ENCODE data around the gene APP.
"Not testable (repeated sequence)": the region's sequence is repeated elsewhere in the genome, so short reads cannot be mapped to it uniquely, and the experiment has no call there.

APP gene

DNA sequence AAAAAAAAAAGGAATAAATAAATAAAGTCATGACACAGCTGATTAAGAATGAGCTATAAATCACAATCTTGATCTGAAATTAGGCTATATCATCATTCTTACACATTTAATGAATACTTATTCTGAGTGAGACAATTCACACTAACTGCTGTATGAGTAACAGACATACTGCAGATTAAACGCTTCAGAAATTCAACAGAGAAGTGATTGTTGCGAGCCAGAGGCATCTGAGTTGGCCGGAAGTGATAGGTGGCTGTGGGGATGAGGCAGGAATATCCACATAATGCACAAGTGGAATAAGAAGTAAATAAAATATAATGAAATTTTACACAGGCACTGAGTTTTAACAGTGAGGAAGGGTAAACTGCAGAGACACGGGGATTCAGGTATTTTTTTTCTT is 142.4 kb downstream of the APP start:
- POLR2A ChIA-PET = no interaction called here
- no peak overlapping the region for H3K4me3 ChIP-seq (ENCODE audit: low read depth, low read length)
- TF ChIP-seq, protein P1, sequence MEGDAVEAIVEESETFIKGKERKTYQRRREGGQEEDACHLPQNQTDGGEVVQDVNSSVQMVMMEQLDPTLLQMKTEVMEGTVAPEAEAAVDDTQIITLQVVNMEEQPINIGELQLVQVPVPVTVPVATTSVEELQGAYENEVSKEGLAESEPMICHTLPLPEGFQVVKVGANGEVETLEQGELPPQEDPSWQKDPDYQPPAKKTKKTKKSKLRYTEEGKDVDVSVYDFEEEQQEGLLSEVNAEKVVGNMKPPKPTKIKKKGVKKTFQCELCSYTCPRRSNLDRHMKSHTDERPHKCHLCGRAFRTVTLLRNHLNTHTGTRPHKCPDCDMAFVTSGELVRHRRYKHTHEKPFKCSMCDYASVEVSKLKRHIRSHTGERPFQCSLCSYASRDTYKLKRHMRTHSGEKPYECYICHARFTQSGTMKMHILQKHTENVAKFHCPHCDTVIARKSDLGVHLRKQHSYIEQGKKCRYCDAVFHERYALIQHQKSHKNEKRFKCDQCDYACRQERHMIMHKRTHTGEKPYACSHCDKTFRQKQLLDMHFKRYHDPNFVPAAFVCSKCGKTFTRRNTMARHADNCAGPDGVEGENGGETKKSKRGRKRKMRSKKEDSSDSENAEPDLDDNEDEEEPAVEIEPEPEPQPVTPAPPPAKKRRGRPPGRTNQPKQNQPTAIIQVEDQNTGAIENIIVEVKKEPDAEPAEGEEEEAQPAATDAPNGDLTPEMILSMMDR (IDR thresholded peaks at IDR 0.05; ENCODE audit: insufficient read depth, low read length, missing control alignments) = no peak
- CTCF ChIA-PET = no interaction called here
- no peak for DNase-seq (ENCODE audit: low read depth, low spot score)

DNA sequence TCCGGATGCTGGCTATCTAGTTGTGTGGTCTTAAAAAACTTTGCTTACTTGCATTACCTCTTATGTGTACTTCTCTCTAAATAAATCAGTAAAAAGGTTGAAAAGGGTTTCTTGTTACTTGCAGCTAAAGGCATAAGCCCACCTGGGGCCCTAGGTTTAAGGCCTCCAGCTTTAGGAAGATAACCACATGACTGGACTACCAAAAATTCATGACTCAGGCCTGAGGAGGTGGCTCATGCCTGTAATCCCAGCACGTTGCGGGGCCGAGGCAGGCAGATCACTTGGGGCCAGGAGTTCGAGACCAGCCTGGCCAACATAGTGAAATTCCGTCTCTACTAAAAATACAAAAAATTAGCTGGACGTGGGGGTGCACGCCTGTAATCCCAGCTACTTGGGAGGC is 142.9 kb downstream of the APP start:
- TF ChIP-seq, protein P1 (IDR thresholded peaks at IDR 0.05; ENCODE audit: insufficient read depth, low read length, missing control alignments) = no peak
- ChIA-PET POLR2A (no interaction called here), CTCF (no interaction called here)
- no peak overlapping the region for H3K4me3 ChIP-seq (ENCODE audit: low read depth, low read length)
- DNase-seq (ENCODE audit: low read depth, low spot score) = no peak

DNA sequence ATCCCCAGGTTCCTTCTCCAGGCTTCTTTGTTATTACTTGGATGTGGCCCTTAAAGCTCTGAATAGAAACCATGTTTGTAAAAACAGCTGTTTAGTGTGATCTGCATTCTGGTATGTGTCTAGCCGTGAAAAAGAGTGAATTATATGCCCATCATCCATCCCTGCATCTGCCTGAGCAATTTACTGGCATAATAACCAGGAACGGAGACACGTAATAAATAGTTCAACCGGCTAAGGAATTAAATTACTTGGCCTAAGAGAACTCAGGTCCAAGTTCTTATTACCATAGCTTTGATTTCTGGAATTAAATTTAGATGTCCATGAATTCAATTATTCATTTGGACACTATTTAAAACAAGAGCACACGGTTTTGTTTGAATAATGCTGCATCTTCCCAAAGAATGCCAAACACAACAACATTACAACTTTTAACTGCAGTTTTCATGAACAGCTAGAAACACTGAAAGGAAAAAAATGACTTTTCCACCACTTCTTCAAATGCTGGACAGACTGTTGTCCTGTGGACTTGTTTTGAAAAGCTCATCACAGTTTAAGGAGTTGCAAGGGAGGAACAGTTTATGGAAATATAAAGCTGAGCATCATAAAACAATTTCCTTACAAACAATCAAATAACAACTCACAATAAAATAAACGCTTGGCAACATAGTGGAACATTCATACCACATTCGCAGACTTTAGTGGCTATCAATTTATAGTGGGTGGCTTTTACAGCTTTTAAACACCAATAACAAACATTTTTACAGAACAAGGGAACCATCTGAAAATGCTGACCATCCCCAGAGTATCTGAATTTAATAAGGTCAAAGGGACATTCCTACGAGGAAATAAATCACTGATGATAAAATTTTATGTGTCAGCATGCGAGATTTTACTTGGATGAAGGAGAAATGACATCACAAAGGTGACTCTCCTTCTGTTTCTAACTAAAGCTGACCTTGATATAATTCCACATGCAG is 144.7 kb downstream of the APP start:
- no peak for DNase-seq (ENCODE audit: low read depth, low spot score)
- ChIA-PET CTCF (interaction anchor here (1.4 kb wide), 1 partner anchor 11 kb away, joined by 3 read pairs; no protein-coding TSS in a partner anchor), POLR2A (no interaction called here)
- no peak overlapping the region for H3K4me3 ChIP-seq (ENCODE audit: low read depth, low read length)
- TF ChIP-seq, protein P1 (IDR thresholded peaks at IDR 0.05; ENCODE audit: insufficient read depth, low read length, missing control alignments) = no peak

DNA sequence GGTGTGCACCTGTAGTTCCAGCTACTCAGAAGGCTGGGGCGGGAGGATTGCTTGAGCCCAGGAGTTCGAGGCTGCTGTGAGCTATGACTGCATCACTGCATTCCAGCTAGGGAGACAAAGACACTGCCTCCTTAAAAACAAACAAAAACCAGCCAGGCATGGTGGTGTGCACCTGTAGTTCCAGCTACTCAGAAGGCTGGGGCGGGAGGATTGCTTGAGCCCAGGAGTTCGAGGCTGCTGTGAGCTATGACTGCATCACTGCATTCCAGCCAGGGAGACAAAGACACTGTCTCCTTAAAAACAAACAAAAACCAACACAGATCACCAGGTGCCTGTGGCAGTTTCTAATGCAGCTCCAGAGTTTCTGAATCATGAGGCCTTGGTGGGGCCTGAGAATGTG is 147.2 kb downstream of the APP start:
- CTCF ChIA-PET; DNase-seq (ENCODE audit: low read depth, low spot score); POLR2A ChIA-PET: not testable (repeated sequence)

DNA sequence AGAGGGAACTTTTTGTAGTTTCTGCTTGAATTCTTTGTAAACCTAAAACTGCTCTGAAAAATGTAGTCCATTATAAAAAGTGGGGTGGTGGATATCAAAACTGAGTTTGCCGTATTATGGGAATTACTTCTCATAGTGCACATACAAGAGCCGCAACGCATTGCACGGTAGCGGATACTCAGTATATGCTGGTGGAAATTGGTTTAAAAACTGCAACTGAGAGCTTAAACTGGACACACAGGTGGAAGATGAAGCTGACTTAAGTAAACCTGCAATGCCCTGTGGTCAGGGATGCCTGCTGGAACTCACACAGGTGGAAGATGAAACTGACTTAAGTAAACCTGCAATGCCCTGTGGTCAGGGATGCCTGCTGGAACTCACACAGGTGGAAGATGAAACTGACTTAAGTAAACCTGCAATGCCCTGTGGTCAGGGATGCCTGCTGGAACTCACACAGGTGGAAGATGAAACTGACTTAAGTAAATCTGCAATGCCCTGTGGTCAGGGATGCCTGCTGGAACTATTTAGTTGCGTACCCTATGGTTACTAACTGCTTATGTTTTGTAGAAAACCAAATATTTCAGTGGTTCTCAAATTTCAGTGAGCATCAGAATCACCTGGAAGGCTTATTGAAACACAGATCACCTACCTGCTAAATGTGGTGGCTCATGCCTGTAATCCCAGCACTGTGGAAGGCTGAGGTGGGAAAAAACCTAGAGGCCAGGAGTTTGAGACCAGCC is 147.8 kb downstream of the APP start:
- CTCF ChIA-PET; DNase-seq (ENCODE audit: low read depth, low spot score); POLR2A ChIA-PET; H3K4me3 ChIP-seq (ENCODE audit: low read depth, low read length): not testable (repeated sequence)

More for the DNA sequence above, 147.2 kb downstream of the APP start:
- H3K4me3 ChIP-seq (ENCODE audit: low read depth, low read length) = not testable (repeated sequence)

DNA sequence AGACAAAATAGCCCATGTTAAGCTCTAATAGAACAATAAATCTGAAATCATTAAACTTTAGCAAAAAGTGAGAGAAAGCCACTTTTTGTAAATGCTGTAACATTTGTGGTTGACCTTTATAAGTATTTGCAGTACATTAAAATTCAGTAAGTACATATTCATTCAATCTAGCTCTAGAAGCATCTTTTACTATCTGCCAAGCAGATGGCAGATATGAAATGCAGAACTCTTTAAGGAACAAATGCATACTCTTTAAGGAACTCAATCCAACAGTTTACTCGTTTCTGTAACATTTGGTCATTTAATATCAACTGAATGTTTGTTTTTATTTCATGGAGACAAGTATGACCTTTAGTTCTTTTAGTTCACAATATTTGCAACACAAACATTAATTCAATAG is 150.1 kb downstream of the APP start:
- no peak for DNase-seq (ENCODE audit: low read depth, low spot score)
- ChIA-PET CTCF (interaction anchor here (1.0 to 1.6 kb wide), 3 partner anchors 12 to 125 kb away, joined by 3 to 4 read pairs (median 3); no protein-coding TSS in a partner anchor), POLR2A (no interaction called here)
- H3K4me3 ChIP-seq (ENCODE audit: low read depth, low read length) = no peak overlapping the region
- TF ChIP-seq, protein P1 (IDR thresholded peaks at IDR 0.05; ENCODE audit: insufficient read depth, low read length, missing control alignments) = no peak

DNA sequence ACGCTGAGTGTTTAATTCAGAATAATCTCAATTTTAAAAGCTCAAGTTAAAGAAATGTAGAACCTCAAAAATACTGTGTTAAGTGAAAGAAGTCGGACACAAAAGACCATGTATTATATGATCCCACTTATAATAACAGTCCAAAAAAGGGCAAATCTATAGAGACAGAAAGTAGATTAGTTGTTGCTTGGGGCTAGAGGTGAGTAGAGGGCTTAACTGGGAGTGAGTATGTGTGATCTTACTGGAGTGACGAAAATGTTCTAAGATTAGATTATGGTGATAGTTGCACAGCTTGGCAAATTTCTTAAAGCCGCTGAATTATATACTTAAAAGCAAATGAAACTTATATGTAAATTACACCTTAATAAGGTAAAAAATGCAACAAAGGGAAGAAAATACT is 150.5 kb downstream of the APP start:
- TF ChIP-seq, protein P1 (IDR thresholded peaks at IDR 0.05; ENCODE audit: insufficient read depth, low read length, missing control alignments) = no peak
- CTCF ChIA-PET = interaction anchor here (1.0 to 1.6 kb wide), 3 partner anchors 12 to 124 kb away, joined by 3 to 4 read pairs (median 3); no protein-coding TSS in a partner anchor
- no peak overlapping the region for H3K4me3 ChIP-seq (ENCODE audit: low read depth, low read length)
- POLR2A ChIA-PET = no interaction called here
- no peak for DNase-seq (ENCODE audit: low read depth, low spot score)
